HG03066 (cell line): Measurements from ENCODE around the gene ENPP6.

Source experiments
- ATAC-seq: cut with Tn5 transposase; IDR thresholded peaks from one replicate; pipeline ENCODE4 v1.9.1; 2021; ENCODE audit warnings: low read depth; ENCODE audit not compliant: unreplicated experiment

The ENPP6 gene

DNA sequence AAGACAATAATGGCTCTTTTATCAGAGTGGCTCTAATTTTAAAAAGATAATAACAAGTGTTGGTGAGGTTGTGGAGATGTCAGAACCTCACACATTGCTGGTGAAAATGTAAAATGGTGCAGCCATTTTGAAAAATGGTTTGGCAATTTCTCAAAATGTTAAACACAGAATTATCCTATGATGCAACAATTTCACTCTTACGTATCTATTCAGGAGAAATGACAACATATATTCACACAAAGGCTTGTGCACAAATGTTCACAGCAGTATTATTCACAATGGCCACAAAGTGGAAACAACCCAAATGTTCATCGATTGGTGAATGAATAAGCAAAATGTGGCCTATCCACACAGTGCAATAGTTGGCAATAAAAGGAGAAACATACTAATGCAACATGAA lies 24.7 kb downstream of the ENPP6 start:
- ATAC-seq = no peak

DNA sequence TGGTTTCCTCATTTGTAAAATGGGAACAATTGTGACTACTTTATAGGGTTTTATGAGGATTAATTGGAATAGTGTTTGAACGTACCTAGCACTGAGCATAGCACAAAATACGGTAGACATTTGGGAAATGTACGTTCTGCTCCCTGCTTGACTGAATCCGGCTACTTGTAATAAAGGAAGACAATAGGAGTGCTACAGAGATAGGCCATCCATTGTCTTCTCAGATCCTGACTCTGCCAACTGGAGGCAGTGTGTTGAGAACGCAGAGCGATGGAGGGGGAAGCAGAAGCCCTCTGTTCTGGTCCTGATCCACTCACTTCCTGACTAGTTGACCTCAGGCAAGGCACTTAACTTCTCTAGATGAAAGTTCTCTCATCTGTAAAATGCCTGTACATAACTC lies 26.4 kb downstream of the ENPP6 start:
- no peak for ATAC-seq

- ATAC-seq = no peak
Observed at GRCh38 chr4:184190711-184191110, 27.0 kb downstream of the ENPP6 start.

- ATAC-seq = no peak
Observed at GRCh38 chr4:184189966-184190365, 27.7 kb downstream of the ENPP6 start.

DNA sequence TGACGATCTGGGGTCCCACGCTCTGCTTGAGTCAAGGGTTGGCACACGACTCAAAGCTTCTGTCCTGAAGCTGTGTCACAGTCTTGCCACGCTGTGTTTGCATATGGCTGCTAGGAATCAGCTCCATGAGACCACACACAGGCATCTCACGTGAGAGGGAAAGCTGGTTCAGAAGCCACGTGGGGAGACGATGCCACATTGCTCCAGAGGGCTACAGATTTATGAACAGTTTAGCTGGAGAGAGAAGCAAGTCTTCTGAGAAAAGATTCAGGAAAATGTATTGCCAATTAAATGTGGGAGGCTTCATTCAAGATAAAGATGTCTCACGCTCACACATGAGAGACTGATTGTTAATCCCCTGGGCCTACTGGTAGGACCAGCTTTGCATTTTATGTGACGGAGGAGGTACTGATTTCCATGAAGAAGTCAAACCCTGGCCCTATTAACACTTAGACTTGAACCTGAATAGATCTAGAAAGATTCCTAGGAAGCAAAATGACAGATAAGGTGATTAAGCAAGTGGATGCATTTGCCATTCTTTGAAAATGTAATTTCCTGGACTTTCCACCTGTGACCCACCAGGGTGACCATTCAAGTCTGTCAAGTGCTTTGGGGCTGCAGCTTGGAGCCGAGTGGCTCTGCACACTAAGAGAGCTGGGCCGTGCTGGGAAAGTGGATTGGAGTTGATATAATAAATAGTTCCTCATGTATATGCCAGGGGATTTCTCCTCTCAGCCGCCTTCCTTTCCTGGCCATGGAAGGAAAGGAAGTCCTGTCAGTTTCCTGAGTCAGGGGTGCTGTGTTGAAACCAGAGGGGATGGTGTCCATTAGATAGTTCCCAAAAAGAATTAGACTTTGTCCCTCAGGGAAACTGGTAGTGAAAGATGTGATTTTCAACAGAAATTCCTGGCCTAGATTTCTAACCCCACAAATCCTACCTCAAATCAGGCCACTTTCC lies 29.0 kb downstream of the ENPP6 start:
- no peak for ATAC-seq

DNA sequence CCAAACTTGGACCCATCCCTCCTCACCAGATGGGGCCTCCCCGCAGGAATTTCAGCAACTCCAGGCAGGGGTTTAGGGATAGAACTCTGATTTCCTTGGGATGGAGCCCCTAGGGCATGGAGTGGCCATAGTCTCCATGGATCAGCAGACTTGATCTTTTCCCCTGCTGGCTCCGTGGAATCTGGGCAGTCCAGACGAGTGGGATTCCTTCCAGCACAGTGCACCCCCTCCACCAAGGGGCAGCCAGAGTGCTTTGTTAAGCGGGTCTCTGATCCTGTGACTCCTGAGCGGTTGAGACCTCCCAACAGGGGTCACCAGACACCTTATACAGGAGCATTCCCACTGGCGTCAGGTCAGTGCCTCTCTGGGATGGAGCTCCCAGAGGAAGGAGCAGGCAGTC lies 40.4 kb downstream of the ENPP6 start:
- no peak for ATAC-seq

DNA sequence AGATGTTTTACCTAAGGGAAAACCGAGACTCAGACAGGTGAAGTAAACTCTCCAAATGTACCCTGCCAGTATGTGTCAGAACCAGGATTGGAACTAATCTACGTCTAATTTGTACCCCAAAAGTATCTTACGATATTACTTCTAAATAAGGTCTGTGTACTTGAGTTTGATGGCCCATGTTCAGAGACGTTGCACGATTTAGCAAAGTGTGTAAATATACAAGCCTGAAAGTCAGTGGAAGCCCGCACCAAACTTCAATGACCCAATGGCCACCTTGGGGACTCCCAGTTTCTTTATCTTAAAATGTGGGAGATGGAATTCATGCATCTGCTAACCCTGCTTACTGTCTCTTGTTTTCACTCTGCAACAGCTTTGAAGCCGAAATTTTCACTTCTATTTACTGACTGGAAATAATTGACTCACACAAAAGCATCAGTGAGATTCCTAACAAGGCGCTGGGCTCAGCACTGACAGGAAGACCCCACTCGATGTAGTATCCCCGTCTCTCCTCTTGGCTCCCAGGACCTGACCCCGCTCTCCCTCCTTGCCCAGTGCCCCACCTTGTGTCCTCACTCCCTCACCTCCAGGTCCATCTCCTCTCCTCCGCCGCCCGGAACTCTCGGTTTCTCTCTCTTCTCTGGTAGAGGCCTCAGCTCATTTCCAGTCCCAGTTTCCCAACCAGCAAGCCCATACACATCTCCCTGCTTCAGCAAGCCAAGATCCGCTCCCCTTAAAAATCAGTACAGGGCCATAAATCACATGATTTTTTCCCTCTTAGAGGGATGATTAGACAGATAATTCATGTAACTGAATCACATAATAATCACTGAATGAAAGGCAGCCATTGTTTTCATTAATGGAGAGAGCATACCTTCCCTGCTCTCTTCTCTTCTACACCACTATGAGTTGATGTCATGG lies 42.8 kb downstream of the ENPP6 start:
- ATAC-seq = no peak

- no peak for ATAC-seq
Observed at GRCh38 chr4:184171011-184171410, 46.7 kb downstream of the ENPP6 start.

- ATAC-seq = no peak
Observed at GRCh38 chr4:184169225-184169867, 48.3 kb downstream of the ENPP6 start.

DNA sequence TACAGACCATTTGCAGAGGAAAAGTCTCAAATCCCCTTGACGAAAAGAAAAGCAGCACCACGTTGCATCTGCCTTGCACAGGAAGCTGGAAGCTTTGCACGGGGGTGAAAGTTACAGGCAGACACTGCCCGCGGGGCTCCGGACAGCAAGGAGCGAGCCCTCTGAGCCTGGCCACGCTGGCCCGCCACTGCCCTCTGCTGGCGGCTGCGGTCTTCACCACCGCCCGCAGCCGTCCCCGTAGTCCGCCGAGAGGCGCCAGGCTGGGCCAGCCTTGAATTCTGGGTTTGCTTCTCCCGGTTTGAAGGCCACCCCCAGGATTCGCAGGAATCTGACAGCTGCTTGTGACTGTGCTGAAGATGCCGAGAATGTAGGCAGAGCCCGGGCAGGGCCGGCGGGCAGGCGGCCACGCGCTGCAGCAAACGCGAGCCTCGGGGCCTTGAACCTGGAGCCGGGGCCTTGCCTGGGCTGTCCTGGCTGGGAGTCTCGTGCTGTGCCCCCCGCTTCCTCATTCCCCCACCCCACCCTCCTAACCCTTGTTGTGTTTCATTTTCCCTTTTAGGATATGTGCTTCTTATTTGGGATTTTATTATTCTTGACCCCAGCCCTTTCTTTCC lies 49.2 kb downstream of the ENPP6 start:
- peak; percentile 85 for ATAC-seq

GRCh38 chr4:184167576-184167975 lies 50.1 kb downstream of the ENPP6 start:
- peak; percentile 67 for ATAC-seq

GRCh38 chr4:184166736-184167135 lies 50.9 kb downstream of the ENPP6 start:
- ATAC-seq = no peak

DNA sequence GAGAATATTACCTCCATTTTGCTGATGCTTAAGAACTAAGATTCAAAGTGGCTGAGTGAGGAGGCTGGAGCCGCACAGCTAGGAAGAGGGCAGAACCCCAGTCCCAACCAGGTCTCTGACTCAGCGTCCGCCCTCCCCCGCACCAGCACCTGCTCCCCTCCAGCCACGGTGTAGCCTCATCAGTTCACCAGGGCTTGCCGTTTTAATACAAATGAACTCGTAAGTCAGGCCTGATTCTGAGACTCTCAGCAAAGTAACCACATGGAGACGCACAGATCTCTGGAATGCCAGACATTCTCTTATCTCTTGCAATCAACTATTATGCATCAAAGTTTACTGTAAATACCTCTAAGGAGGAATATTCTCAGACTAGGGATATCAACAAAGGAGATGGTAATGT lies 52.4 kb downstream of the ENPP6 start:
- ATAC-seq = no peak

DNA sequence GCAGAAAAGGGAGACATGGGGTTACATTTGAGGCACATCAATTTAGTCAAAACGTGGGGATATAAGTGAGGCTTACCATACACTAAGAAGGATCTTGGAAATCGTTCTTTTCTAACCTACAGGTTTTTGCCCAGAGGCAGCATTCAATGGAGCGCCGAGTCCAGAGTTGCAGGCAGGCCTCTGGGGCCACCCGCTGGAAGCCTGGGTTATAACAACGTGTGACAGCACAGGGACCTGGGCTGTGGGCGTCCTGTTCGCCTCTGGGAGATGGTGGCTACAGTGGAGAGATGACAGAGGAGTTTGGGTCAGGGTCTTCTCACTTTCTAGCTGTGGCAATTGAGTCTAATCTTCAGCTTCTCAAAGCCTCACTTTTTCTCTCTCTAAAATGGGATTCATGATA lies 53.9 kb downstream of the ENPP6 start:
- no peak for ATAC-seq

GRCh38 chr4:184162596-184162995 lies 55.1 kb downstream of the ENPP6 start:
- ATAC-seq = no peak

DNA sequence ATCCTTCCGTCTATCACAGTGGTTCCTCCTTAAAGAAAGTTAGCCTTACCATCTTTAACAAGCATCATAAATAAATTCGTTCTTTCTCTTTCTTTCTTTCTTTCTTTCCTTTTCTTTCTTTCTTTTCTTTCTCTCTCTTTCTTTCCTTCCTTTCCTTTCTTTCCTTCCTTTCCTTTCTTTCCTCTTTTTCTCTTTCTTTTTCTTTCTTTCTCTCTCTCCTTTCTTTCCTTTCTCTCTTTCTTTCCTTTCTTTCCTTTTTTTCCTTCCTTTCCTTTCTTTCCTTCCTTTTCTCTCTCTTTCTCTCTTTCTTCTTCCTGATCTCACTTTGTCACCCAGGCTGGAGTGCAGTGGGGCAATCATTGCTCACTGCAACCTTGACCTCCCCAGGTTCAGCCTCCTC lies 60.4 kb downstream of the ENPP6 start:
- ATAC-seq = no peak

GRCh38 chr4:184156163-184156920 lies 61.3 kb downstream of the ENPP6 start:
- no peak for ATAC-seq

DNA sequence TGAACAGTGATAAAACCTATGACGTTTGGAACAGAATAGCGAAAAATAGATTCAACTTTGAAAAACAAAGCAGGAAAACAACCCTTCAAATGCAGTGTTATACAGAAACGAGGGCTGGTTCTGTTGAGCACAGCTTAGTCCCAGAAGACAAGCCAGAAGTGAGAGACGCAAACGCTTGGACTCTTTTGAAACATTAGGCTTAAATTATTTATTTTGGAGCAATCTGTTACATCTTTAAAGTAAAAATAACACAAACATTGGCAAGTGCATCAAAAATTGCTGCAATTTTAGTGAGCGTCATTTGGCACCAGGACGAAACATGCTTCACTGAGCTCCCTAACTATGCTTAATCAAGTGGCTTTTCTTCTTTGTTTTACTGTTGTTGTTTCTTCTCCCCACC lies 63.5 kb downstream of the ENPP6 start:
- ATAC-seq = no peak

DNA sequence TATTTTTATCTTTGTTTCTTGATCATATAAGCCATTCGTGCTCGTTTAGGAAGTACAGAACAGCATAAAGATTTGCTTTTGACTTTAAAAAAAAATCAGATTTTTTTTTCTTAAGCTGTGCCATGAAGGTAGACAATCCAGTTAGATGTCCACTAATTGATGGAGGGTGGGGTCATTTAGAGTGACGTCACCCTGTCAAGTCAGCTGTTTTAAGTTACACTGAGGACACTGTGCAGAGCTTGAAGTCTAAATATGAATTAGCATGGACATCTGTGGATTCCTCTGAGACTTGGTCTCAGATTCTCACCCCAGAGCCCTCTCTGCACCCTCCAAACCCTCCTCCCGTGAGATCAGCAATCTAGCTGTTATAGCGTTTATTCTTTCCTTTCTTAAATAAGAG lies 63.9 kb downstream of the ENPP6 start:
- no peak for ATAC-seq

DNA sequence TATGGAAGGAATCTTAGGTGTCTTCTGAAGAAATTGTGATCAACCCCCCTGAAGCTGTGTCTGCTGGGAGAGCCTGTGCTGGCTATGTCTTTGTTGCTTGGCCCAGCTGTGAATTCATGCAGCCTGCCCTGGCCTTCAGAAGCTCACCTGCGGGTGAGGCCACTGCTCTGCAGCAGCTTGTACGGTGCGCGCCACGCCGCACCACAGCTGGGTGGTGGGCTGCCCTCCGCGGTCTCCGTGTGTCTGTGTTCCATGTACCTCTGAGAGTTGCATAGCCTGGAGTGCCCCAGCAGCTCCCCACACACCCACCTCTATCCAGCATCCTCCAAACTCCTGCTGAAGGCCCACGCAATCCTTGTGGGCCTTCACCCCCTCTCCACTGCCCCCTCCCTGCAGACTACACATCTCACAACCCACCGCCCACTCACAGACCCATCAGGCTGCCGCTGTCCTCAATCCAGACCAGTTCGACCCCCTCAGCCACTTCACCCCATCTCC lies 65.6 kb downstream of the ENPP6 start:
- ATAC-seq = no peak
